Naive thymus-derived CD4-positive, alpha-beta T cell (primary cell): ENCODE results near the gene PLAU. TPM values are rescaled to one million over a fixed set of nuclear protein-coding genes. Genes with fewer than 3 reads are reported as not detected.
"Not testable (repeated sequence)": the region's sequence is repeated elsewhere in the genome, so short reads cannot be mapped to it uniquely, and the experiment has no call there.

Source experiments
- ATAC-seq: fragments of 150-1000 bp; cut with Tn5 transposase; 2 replicates; pipeline ENCODE4 v1.10.0; 2021; ENCODE audit warnings: mild to moderate bottlenecking, moderate library complexity
- CTCF ChIA-PET: fragments of 350-600 bp; sonication (Branson Sonifier 250); formaldehyde crosslinking; loops from one replicate; lab custom pipeline; 2021; ENCODE audit warnings: antibody characterized with exemption; lab: Charles Lee
- POLR2A ChIA-PET: fragments of 350-600 bp; sonication (Branson Sonifier 250); formaldehyde crosslinking; loops from one replicate; lab custom pipeline; 2021; ENCODE audit warnings: antibody characterized with exemption, inconsistent platforms; lab: Charles Lee
- DNase-seq, 9 donors: peaks; one replicate each; pipeline versions ENCODE4 v3.0.0 to v3.0.0-alpha.2; 2020 to 2022; ENCODE audit warnings: mixed read lengths in 1 of 9
- H3K27ac ChIP-seq: one replicate; pipeline ENCODE4 v1.7.0; 2013; ENCODE audit warnings: mild to moderate bottlenecking, low read depth, low read length, moderate library complexity
- H3K27me3 ChIP-seq, 2 donors: one replicate each; pipeline ENCODE4 v1.7.0; 2013; ENCODE audit warnings: low read length in 2 of 2, mild to moderate bottlenecking in 2 of 2, moderate library complexity in 2 of 2; ENCODE audit not compliant: control insufficient read depth in 2 of 2, insufficient read depth in 2 of 2
- H3K36me3 ChIP-seq, 3 experiments: 1 replicate in 2 of 3; 2 replicates in 1 of 3; pipeline ENCODE4 v1.7.0; 2013; ENCODE audit warnings: low read length in 3 of 3, mild to moderate bottlenecking in 3 of 3, moderate library complexity in 1 of 3; ENCODE audit not compliant: insufficient read depth in 3 of 3, control insufficient read depth in 2 of 3
- H3K4me1 ChIP-seq, 2 donors: one replicate each; pipeline ENCODE4 v1.7.0; 2013; ENCODE audit warnings: low read length in 2 of 2, mild to moderate bottlenecking in 2 of 2, moderate library complexity in 1 of 2; ENCODE audit not compliant: control insufficient read depth in 2 of 2, insufficient read depth in 2 of 2
- H3K4me3 ChIP-seq: 2 replicates; pipeline ENCODE4 v1.7.0; 2013; ENCODE audit warnings: mild to moderate bottlenecking, low read length
- H3K9me3 ChIP-seq, 3 experiments: 1 replicate in 2 of 3; 2 replicates in 1 of 3; pipeline ENCODE4 v1.7.0; 2013; ENCODE audit warnings: low read length in 3 of 3; ENCODE audit not compliant: control insufficient read depth in 2 of 3
- H3K27ac Mint-ChIP-seq, 9 donors: one replicate each; pipeline ENCODE4 v1.8.0; 2020 to 2022; ENCODE audit warnings: mixed read lengths in 9 of 9, mild to moderate bottlenecking in 8 of 9, moderate library complexity in 5 of 9, inconsistent platforms in 2 of 9
- H3K27me3 Mint-ChIP-seq, 5 donors: one replicate each; pipeline ENCODE4 v1.8.0; 2021 to 2022; ENCODE audit warnings: mixed read lengths in 5 of 5, mild to moderate bottlenecking in 1 of 5
- H3K36me3 Mint-ChIP-seq, 5 donors: one replicate each; pipeline ENCODE4 v1.8.0; 2020 to 2022; ENCODE audit warnings: mixed read lengths in 5 of 5, mild to moderate bottlenecking in 3 of 5, inconsistent platforms in 1 of 5
- H3K4me1 Mint-ChIP-seq, 7 donors: one replicate each; pipeline ENCODE4 v1.8.0; 2020 to 2022; ENCODE audit warnings: mixed read lengths in 7 of 7, mild to moderate bottlenecking in 3 of 7, inconsistent platforms in 1 of 7
- H3K4me3 Mint-ChIP-seq, 10 donors: one replicate each; pipeline ENCODE4 v1.8.0; 2020 to 2022; ENCODE audit warnings: mild to moderate bottlenecking in 10 of 10, mixed read lengths in 10 of 10, moderate library complexity in 6 of 10, inconsistent platforms in 2 of 10
- H3K9me3 Mint-ChIP-seq, 11 donors: one replicate each; pipeline ENCODE4 v1.8.0; 2020 to 2022; ENCODE audit warnings: mixed read lengths in 11 of 11, mild to moderate bottlenecking in 4 of 11, inconsistent platforms in 1 of 11, moderate library complexity in 1 of 11
- intact Hi-C, 2 donors: fragments of 100-400 bp; cut with micrococcal nuclease; formaldehyde crosslinking; loops; one replicate each; pipeline ENCODE4 v1.15.1; 2023
- polyA plus RNA-seq, 2 donors: library from polyadenylated mRNA; unstranded; fragments of 300-500 nt; fragmentation: Illumina TruSeq; gene quantifications; one replicate each; pipeline ENCODE4 v1.2.3, GENCODE V29; 2021
- total RNA-seq, 6 experiments: library from RNA in 5 of 6; stranded (reverse) in 5 of 6; gene quantifications; 1 replicate in 5 of 6; 2 replicates in 1 of 6; pipeline ENCODE4 v1.2.3 and lab custom pipeline; 2021 to 2026

Gene PLAU
- total and polyA plus RNA-seq, 7 experiments from 2014 or later: 0.42 to 0.97 (median 0.78) TPM; not detected in 2

GRCh38 chr10:73959484-73960243 lies 48.7 kb downstream of the PLAU start:
- Mint-ChIP-seq H3K27ac (peak overlapping the region; percentile 5 to 87 (median 49)), H3K27me3 (peaks cover 0 to 7% (median 0%) of the 10 kb centered on the region in 5 donors), H3K9me3 (no peaks in the 10 kb centered on the region), H3K36me3 (no peaks in the 10 kb centered on the region), H3K4me3 (peak overlapping the region in 3 of 10 donors; percentile 4 to 26 (median 19)), H3K4me1 (peaks cover 26 to 50% (median 45%) of the 10 kb centered on the region in 7 donors)
- H3K4me1 ChIP-seq: peaks cover 31 to 41% of the 10 kb centered on the region in 2 donors
- no peaks in the 10 kb centered on the region for H3K36me3 ChIP-seq
- ChIA-PET CTCF (interaction anchor here (0.5 to 2.0 kb wide), 5 partner anchors 8 to 79 kb away, joined by 3 to 6 read pairs (median 5); no protein-coding TSS in a partner anchor), POLR2A (interaction anchor here (0.7 to 1.3 kb wide), 3 partner anchors 8 to 94 kb away, joined by 3 to 7 read pairs (median 3); no protein-coding TSS in a partner anchor)
- H3K4me3 ChIP-seq: no peak overlapping the region
- no peak overlapping the region for H3K27ac ChIP-seq
- no peaks in the 10 kb centered on the region for H3K9me3 ChIP-seq
- H3K27me3 ChIP-seq: no peaks in the 10 kb centered on the region
- DNase-seq (no peak), ATAC-seq (peak; percentile 36)
- intact Hi-C loops: loop anchor here in 1 of 2 donors (5.0 to 10.0 kb wide), 2 partner anchors 98 to 125 kb away; no protein-coding TSS in a partner anchor

GRCh38 chr10:73962386-73962785 lies 51.5 kb downstream of the PLAU start:
- DNase-seq (no peak), ATAC-seq (no peak)
- Histone ChIP-seq H3K36me3 (no peaks in the 10 kb centered on the region), H3K27me3 (no peaks in the 10 kb centered on the region), H3K4me3 (no peak overlapping the region), H3K4me1 (peaks cover 19 to 21% of the 10 kb centered on the region in 2 donors), H3K9me3 (no peaks in the 10 kb centered on the region), H3K27ac (no peak overlapping the region)
- intact Hi-C loops: no loop called here
- no peaks in the 10 kb centered on the region for H3K9me3 Mint-ChIP-seq
- peaks cover 10 to 27% (median 22%) of the 10 kb centered on the region in 7 donors for H3K4me1 Mint-ChIP-seq
- ChIA-PET CTCF (no interaction called here), POLR2A (interaction anchor here (0.6 to 1.6 kb wide), 3 partner anchors 12 to 1247 kb away, joined by 3 to 4 read pairs (median 3); no protein-coding TSS in a partner anchor)
- peaks cover 0 to 16% (median 0%) of the 10 kb centered on the region in 5 donors for H3K27me3 Mint-ChIP-seq
- H3K27ac Mint-ChIP-seq: peak overlapping the region in 1 of 9 donors; percentile 22
- H3K4me3 Mint-ChIP-seq: no peak overlapping the region
- no peaks in the 10 kb centered on the region for H3K36me3 Mint-ChIP-seq

GRCh38 chr10:73963533-73963932 lies 52.6 kb downstream of the PLAU start:
- CTCF ChIA-PET, H3K4me3 Mint-ChIP-seq, POLR2A ChIA-PET, intact Hi-C loops, H3K9me3 ChIP-seq, H3K27ac ChIP-seq, H3K27me3 ChIP-seq, H3K36me3 ChIP-seq, DNase-seq, ATAC-seq, H3K9me3 Mint-ChIP-seq, H3K36me3 Mint-ChIP-seq, H3K4me3 ChIP-seq: not testable (repeated sequence)
- peak overlapping the region in 1 of 9 donors; percentile 46 for H3K27ac Mint-ChIP-seq
- peaks cover 0 to 16% (median 0%) of the 10 kb centered on the region in 5 donors for H3K27me3 Mint-ChIP-seq
- peaks cover 14 to 28% (median 17%) of the 10 kb centered on the region in 7 donors for H3K4me1 Mint-ChIP-seq
- peaks cover 12 to 25% of the 10 kb centered on the region in 2 donors for H3K4me1 ChIP-seq

- Histone ChIP-seq H3K4me1 (peaks cover 4 to 21% of the 10 kb centered on the region in 2 donors), H3K36me3 (no peaks in the 10 kb centered on the region), H3K27ac (no peak overlapping the region), H3K9me3 (no peaks in the 10 kb centered on the region), H3K4me3 (no peak overlapping the region), H3K27me3 (no peaks in the 10 kb centered on the region)
- DNase-seq (no peak), ATAC-seq (no peak)
- no peak overlapping the region for H3K27ac Mint-ChIP-seq
- H3K4me1 Mint-ChIP-seq: peaks cover 4 to 17% (median 9%) of the 10 kb centered on the region in 7 donors
- H3K9me3 Mint-ChIP-seq: no peaks in the 10 kb centered on the region
- CTCF ChIA-PET: interaction anchor here (0.8 to 1.0 kb wide), 2 partner anchors 25 to 187 kb away, joined by 5 read pairs; no protein-coding TSS in a partner anchor
- POLR2A ChIA-PET: interaction anchor here (1.1 kb wide), 1 partner anchor 10 kb away, joined by 3 read pairs; no protein-coding TSS in a partner anchor
- no peaks in the 10 kb centered on the region for H3K36me3 Mint-ChIP-seq
- intact Hi-C loops: no loop called here
- H3K4me3 Mint-ChIP-seq: no peak overlapping the region
- peaks cover 0 to 20% (median 0%) of the 10 kb centered on the region in 5 donors for H3K27me3 Mint-ChIP-seq
Measured at GRCh38 chr10:73964743-73965142, 53.8 kb downstream of the PLAU start.

GRCh38 chr10:73965267-73965889 lies 54.4 kb downstream of the PLAU start:
- H3K36me3 ChIP-seq, H3K27ac Mint-ChIP-seq, intact Hi-C loops, H3K27ac ChIP-seq, POLR2A ChIA-PET, H3K4me3 ChIP-seq, H3K27me3 ChIP-seq, H3K9me3 ChIP-seq, ATAC-seq, DNase-seq, H3K36me3 Mint-ChIP-seq, H3K9me3 Mint-ChIP-seq, H3K4me3 Mint-ChIP-seq: not testable (repeated sequence)
- H3K4me1 ChIP-seq: peaks cover 0 to 14% of the 10 kb centered on the region in 2 donors
- CTCF ChIA-PET: interaction anchor here (0.8 to 1.4 kb wide), 3 partner anchors 9 to 188 kb away, joined by 3 to 5 read pairs (median 5); no protein-coding TSS in a partner anchor
- Mint-ChIP-seq H3K4me1 (peaks cover 0 to 11% (median 8%) of the 10 kb centered on the region in 7 donors), H3K27me3 (peaks cover 0 to 20% (median 0%) of the 10 kb centered on the region in 5 donors)
